ENCODE measurements around the gene ACE. TPM values are rescaled to one million over a fixed set of nuclear protein-coding genes. Genes with fewer than 3 reads are reported as not detected.

The ACE gene
- polyA plus RNA-seq, 1 donor: 10.3 TPM

DNA sequence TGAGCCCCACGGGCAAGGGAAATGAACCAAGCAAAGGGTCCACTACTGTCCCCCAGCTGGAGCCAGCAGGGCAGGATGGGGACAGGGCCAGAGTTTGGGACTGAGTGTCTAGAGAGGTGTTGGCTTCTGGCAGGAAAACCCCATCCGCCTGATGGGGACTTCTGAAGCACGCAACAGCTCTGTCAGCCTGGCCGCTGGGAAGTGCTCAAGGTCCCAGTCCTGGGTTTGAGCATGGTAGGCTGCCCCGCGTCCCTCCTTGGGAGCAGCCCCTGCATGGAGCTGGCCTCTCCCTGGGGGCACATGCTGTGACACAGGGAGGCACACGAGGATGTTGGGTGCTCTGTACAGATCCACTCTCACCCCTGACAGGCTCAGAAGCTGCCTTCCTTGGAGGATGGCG is 14.6 kb downstream of the ACE start:
- DNase-seq (ENCODE audit: low read depth): no peak

DNA sequence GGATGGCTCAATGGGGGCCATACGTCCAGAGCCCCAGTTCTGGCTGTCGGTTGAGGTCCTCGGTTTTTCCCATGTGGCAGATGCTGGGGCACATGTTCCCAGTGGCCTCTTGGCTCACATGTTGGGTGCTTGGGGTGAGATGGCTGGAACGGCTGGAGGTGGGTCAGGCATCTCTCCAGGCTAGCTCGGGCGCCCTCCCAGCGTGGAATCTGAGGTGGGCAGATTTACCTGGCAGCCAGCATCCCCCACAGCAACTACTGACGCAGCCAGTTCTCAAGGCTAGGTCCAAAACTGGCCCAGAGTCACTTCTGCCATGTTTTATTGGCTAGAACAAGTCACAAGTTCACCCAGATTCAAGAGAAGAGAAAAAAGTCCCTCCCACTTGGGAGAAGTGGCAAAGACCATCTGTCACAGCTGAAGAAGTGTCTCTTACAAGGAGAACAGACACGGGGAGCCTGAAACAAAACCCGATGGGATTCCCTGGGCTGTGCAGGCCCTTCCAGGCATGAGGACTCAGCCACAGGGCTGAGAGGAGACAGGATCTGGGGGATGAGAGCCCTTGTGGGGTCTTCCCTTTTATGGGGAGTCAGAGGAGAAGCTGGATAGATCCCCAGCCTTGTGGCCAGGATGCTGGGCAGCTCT is 15.2 kb downstream of the ACE start:
- no peak for DNase-seq (ENCODE audit: low read depth)

DNA sequence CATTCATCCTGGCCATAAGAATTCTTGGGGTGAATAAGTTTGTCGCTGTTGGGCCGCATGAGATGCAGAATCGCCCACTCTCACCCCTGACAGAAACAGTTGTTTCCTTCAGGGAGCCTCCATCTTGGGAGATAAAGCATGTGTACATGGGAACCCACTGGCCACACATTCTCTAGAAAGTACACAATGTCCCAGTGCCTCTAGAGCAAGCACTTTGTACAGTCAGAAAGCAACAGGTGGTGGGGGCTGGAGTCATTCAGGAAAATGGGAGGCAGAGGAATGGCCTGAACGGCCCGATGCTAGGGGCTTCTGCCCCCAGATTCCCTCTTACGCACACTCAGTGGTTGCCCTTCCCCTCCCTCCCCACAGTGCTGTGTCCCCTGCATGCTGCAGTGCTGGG is 16.1 kb downstream of the ACE start:
- no peak for DNase-seq (ENCODE audit: low read depth)

DNA sequence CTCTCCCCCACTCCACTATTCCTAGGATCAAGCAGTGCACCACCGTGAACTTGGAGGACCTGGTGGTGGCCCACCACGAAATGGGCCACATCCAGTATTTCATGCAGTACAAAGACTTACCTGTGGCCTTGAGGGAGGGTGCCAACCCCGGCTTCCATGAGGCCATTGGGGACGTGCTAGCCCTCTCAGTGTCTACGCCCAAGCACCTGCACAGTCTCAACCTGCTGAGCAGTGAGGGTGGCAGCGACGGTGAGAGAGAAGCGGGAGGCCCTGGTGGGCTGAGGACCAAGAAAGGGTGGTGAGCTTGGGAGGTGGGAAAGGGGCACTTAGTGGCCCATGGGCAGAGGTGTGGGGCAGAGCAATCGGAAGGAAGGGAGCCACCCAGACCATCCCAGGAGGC is 16.6 kb downstream of the ACE start:
- no peak for DNase-seq (ENCODE audit: low read depth)

DNA sequence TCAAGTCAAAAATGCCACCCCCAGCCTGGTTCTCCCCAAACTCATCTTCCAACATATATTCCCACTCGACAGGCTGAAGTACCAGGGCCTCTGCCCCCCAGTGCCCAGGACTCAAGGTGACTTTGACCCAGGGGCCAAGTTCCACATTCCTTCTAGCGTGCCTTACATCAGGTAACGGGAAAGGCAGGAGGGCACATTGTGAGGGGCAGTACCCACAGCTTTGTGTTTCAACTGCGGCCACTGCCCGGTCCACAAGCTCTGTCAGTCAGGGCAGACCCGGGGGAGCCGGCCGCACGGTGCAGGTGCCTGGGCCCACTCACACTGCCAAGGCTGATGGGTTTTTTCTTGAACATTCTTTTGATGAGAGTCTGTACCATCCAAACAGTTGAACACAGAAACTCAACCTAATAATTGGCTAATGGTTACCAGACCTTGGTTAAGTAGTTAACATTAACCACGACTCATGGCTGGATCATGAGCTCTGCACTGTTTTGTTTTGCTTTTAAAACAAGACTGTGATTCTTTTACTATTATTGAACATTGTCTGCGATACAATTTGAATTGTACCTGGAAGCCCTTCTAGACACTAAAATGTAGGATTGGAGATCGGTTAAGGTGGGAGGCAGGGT is 17.6 kb downstream of the ACE start:
- DNase-seq (ENCODE audit: low read depth): no peak

DNA sequence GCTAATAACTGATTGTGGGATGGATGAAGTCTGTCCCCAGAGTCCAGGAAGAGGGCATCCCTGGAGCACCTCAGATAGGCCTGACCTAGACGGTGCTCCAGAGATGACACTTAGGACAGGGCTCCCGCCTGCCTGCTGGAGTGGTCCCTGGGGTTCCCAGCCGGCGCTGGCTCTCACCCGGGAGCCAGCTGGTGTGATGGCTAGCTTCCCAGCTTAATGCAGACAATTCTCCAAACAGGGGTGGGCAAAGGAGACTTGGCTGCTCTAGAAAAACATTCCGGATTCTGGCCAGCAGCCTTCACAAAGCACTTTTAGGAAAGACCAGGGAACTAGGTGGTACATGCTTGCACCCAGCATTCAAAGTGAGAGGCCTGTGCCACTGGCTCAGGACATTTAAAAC is 18.6 kb downstream of the ACE start:
- DNase-seq (ENCODE audit: low read depth): no peak

DNA sequence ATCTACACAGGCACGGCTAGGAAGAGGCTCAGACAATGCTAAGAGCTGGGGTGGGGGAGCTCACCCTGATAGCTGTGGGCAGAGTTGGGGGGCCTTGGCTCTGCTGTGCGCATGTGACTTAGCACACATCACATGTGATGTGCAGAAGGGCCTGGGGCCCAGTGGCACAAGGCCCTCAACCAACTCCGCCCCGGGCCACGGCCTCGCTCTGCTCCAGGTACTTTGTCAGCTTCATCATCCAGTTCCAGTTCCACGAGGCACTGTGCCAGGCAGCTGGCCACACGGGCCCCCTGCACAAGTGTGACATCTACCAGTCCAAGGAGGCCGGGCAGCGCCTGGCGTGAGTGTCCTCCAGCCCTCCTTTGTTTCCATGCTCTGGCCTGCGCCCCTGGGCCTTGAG is 19.3 kb downstream of the ACE start:
- DNase-seq (ENCODE audit: low read depth): no peak

DNA sequence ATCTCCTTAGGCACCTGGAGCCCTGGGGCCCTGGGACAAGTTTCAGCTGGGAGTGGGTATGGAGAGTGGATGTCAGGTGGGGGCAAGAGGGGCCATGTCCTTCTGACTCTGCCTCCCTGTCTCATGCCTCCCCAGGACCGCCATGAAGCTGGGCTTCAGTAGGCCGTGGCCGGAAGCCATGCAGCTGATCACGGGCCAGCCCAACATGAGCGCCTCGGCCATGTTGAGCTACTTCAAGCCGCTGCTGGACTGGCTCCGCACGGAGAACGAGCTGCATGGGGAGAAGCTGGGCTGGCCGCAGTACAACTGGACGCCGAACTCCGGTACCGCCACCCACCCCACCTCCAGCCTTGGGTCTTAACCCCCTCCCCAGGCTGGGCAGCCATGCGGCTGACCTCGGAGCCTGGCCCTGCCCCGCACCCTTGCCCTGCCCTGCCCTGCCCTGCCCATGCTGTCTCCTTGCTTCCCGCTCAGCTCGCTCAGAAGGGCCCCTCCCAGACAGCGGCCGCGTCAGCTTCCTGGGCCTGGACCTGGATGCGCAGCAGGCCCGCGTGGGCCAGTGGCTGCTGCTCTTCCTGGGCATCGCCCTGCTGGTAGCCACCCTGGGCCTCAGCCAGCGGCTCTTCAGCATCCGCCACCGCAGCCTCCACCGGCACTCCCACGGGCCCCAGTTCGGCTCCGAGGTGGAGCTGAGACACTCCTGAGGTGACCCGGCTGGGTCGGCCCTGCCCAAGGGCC is 20.0 kb downstream of the ACE start:
- no peak for DNase-seq (ENCODE audit: low read depth)

DNA sequence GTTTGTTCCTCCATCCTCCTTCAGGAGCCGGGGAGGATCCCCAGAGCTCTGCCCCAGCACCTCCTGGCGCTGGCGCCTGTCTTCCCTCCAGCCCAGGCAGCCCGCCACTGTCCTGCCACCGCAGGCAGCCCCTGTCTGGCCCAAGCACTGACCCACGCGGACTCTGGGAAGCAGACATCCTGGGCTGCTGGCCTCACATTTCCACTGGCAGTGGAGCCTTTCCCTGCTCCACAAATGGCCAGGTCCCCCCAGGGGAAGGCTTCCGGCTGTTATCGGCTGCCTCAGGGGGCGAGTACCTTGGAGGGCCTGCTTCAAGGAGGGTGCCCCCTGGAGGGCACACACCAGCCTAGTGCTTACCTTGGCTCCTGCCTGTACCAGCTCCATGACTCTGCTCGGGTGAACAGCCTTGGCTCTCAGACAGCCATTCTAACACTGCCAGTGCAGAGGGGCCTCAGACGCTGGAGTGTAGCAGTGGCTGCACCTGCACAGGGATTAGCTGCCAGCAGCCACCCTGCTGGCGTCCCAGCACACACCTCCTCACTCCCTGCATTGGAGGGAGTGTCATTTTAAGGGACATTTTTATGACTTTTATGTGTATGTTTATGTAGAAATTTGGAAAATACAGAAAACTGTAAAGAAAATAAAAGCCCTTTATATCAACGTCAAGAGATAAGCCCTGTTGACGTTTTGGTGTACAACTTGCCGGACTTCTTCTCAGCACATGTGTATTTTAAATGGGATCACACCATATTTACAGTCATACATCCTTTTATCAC is 21.0 kb downstream of the ACE start:
- DNase-seq (ENCODE audit: low read depth): no peak

DNA sequence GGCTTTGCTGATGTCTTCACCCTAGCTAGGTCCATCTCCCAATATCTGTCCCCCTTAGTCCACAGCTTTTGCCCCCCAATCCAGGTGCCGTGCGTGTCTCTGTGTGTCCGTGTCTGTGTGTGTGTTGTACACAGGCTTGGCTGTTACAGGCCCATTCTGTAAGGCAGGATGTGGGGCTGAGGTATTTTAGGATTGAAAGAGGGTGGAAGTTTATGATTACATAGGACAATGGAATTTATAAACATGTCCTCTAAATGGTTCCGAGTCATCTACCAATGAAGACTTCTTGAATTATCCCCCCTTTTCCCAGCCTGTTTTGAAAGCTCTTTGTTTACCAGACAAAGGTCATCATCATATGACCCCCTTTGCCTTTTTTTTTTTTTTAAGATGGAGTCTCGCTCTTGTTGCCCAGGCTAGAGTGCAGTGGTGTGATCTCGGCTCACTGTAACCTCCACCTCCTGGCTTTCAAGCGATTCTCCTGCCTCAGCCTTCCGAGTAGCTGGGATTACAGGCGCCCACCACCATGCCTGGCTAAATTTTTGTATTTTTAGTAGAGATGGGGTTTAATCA is 21.9 kb downstream of the ACE start:
- DNase-seq (ENCODE audit: low read depth): no peak

DNA sequence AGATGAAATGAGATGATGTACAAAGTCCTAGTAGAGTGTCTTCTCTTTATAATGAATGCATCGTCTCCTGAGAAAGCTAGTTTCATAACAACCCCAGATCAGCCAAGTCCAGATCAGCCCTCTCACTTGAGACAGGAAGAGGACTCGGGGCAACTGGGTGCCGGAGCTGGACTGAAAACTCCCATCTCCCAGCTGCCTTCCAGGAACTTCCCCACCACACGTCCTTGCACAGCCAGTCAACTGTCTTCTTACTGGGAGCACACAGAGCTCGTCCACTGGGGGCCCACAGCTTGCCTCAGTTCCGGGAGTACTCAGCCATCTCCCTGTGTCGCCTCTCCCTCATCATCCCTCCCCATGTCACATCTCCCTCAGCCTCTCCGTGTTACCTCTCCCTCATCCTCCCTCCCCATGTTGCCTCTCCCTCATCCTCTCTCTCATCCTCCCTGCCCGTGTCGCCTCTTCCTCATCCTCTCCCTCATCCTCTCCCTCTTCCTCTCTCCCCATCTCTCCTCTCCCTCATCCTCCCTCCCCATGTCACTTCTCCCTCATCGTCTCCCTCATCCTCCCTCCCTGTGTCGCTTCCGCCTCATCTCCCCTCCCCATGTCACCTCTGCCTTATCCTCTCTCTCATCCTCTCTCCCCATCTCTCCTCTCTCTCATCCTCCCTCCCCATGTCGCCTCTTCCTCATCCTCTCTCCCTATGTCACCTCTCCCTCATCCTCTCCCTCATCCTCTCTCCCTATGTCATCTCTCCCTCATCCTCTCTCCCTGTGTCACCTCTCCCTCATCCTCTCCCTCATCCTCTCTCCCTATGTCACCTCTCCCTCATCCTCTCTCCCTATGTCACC is 23.9 kb downstream of the ACE start:
- DNase-seq (ENCODE audit: low read depth): no peak

DNA sequence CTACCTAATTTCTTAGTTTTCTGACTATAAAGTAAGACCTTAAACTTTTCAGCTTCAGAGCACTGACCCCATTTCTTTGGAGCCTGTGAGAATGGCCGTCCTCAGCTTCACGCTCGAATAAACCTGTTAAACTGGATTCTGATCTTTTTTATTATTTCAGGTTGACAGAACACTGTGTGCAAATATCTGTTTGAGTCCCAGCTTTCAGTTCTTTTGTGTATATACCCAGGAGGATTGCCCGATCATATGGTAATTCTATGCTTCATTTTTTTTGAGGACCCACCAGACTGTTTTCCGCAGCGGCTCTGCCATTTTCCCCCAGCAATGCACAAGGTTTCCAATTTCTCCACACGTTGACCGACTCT is 26.5 kb downstream of the ACE start:
- no peak for DNase-seq (ENCODE audit: low read depth)

DNA sequence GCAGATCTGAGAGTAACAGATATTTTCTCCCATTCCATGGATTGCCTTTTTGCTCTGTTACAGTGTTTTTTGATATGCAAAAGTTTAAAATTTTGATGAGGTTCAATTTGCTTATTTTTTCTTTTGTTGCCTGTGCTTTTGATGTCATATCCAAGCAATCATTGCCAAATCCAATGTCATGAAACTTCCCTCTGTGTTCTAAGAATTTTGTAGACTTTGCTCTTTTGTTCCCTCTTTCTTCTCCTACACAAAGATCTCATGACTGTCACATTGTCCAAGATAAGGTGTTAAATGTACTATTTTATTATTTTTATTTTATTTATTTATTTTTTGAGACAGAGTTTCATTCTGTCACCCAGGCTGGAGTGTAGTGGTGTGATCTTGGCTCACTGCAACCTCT is 27.4 kb downstream of the ACE start:
- DNase-seq (ENCODE audit: low read depth): no peak

DNA sequence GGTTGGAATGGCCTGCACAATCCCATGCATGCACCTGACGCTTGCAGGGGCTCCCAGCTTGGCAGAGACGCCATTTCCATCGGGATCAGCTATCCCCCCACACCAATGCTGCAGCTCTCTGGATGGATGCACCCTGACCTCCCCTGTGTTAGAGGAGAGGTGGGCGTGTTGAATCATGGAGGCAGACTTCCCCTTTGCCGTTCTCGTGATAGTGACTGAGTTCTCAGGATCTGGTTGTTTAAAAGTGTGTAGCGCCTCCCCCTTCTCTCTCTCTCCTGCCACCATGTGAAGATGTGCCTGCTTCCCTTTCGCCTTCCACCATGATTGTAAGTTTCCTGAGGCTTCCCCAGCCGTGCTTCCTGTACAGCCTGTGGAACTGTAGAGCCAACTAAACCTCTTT is 28.5 kb downstream of the ACE start:
- no peak for DNase-seq (ENCODE audit: low read depth)

DNA sequence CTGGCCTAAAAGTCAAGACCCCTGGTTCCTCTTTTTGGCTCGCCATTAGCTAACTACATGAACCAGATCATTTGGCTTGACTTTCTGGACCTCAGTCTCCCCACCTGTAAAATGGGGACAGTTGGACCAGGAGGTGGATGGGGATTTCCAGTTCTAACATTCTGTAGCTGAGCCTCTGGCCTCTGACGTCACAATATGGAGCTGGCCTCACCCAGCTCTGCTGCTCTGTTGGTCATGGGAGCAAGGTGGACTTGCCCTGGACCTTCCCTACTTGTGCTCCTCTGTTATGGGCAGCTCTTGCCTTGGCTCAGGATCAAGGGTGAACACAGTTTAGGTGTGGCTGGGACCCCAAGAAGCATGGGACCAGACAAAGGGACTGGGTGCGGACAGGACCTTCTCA is 29.8 kb downstream of the ACE start:
- DNase-seq (ENCODE audit: low read depth): no peak

DNA sequence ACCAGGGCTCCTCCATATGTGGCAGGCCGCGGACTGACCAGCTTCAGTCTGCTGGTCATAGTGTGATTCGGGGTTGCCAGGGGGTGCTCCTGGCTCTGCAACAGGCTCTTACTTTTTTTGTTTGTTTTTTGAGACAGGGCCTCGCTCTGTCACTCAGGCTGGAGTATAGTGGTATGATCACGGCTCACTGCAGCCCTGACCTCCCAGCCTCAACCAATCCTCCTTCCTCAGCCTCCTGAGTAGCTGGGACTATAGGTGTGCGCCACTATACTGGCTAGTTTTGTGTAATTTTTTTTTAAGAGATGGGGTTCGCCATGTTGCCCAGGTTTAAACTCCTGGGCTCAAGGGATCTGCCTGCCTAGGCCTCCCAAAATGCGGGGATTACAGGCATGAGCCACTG is 34.5 kb downstream of the ACE start:
- no peak for DNase-seq (ENCODE audit: low read depth)

DNA sequence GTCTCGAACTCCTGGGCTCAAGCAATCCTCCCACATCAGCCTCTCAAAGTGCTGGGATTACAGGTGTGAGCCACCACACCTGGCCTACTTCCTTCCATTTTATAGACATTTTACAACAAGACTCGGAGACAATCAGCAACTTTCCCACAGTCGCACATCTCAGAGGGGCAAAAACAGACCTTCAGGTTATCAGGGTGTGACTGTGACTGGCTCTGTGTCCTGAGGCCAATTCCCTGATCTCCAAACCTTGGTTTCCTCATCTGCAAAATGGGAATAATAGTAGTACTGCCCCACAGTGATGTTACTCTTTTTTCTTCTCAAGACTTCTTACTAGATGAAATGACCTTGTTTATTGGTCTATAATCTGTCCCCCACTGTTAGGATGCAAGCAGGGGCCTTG is 35.5 kb downstream of the ACE start:
- DNase-seq (ENCODE audit: low read depth): no peak

DNA sequence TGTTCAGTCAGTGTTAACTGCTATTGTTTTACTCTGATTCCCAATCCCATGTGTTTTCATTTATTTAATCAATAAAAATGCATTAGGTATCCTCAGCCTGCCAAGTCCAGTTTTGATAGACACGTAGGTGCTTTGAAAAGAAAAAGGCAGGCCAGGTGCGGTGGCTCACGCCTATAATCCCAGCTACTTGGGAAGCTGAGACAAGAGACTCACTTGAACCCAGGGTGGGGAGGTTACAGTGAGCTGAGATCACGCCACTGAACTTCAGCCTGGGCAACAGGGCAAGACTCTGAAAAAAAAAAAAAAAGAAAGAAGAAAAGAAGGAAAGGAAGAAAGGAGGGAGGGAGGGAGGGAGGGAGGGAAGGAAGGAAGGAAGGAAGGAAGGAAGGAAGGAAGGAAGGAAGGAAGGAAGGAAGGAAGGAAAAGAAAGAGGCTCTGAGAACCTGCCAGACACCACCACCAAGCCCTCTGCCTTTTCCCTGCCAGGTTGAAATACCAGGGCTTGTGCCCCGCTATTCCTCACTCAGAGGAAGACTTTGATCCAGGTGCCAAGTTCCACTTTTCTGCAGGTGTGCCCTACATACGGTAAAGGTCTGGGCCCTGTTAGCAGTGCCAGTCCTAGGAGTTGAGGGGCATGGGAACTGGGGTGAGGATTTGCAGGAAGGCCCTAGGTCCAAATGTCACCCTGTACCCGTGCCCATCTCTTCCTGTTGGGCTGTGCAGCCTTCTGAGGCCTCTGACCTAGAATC is 36.2 kb downstream of the ACE start:
- DNase-seq (ENCODE audit: low read depth): no peak

DNA sequence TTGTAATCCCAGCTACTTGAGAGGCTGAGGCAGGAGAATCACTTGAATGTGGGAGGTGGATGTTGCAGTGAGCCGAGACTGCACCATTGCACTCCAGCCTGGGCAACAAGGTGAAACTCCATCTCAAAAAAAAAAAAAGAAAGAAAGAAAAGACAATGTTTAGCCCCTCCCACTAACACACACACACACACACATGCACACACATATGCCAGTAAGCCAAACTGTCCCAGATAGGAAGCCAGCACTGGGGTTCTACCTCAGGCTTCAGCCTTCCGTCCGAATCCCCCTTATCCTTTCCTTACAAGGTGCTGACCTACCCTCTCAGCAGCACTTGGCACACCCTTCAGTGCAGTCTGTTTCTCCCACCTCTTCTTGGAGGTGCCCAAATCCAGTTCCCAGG is 37.6 kb downstream of the ACE start:
- DNase-seq (ENCODE audit: low read depth): no peak

DNA sequence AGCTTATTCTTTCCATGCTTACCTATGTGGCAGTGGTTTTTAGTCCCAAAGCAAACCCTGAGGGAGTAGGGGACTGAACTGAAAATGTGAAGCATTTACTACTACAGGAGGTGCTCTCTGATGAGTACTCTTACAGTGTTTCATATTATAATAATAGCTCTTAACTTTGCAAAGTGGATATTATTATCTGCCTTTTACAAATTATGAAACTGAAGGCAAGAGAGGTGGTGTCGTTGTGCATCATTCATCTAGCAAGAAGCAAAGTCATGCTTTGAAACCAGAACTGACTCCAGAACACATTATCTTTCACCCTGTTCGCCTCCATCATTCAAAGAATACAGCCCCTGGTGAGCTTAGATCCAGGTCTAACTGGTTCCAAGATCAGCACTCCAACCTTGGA is 38.1 kb downstream of the ACE start:
- no peak for DNase-seq (ENCODE audit: low read depth)

DNA sequence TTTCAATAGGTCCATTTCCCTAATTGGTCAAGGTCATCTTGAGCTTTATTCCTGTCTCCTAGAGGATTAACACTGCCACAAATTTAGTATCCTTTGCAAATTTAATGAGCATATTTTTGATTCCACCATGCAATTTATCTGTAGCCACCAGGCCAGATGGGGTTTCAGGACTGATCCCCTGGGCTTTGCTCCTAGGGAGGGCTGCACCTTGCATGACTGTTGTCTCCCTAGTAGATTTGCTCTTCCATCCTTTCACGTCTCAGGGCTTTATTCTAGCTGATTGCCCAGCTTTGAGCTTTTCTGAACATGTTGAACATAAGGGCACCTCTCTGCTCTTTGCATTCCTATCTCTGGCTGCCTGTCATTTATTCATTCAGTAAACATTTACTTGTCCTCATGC is 38.6 kb downstream of the ACE start:
- no peak for DNase-seq (ENCODE audit: low read depth)

All from forelimb muscle (tissue), 1 donor.